Adrenal gland (tissue), 5 donors: ENCODE data around the gene WSB1.

ENCODE experiments used
- CTCF ChIP-seq, 6 experiments: fragments of 450-650 bp in 4 of 6; fragments of 200-600 bp in 2 of 6; sonication (generic) in 1 of 6; IDR thresholded peaks; 1 replicate in 5 of 6; 2 replicates in 1 of 6; pipeline versions ENCODE4 v1.5.1 to v1.8.0; 2016 to 2021; ENCODE audit warnings: antibody characterized with exemption in 6 of 6, mild to moderate bottlenecking in 2 of 6, moderate library complexity in 1 of 6
- POLR2A ChIP-seq, 2 donors: fragments of 450-650 bp; IDR thresholded peaks; one replicate each; pipeline ENCODE4 v1.6.1; 2017; ENCODE audit warnings: antibody characterized with exemption in 2 of 2, mild to moderate bottlenecking in 2 of 2, moderate library complexity in 1 of 2
- donor health status: DM: no; HTN: no; CAD: no.

GRCh38 chr17:27245230-27245696, 48.7 kb upstream of the WSB1 start:
- TF ChIP-seq CTCF (IDR thresholded peaks at IDR 0.05) (peak; percentile 26 to 77 (median 64)), POLR2A (IDR thresholded peaks at IDR 0.05) (peak in 1 of 2 donors; percentile 16)
